ENCODE measurements around the gene NUP160.
"Not testable (repeated sequence)": the region's sequence is repeated elsewhere in the genome, so short reads cannot be mapped to it uniquely, and the experiment has no call there.

Gene NUP160

DNA sequence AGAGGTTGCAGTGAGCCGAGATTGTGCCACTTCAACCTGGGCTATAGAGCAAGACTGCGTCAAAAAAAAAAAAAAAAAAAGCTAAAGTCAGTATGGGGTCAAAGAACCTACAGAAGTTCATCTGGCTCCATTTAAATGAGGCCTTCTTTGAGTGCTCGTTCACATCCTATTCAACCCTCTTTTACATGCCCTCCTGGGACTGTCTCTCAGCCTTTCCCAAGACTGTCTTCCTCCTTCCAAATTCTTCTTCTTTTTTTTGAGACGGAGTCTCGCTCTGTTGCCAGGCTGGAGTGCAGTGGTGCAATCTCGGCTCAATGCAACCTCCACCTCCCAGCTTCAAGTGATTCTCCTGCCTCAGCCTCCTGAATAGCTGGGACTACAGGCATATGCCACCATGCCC is 18.7 kb upstream of the NUP160 start:
- H3K4me2 ChIP-seq (ENCODE audit: low read length); H4K5ac ChIP-seq (ENCODE audit: low read length); H2AK5ac ChIP-seq (ENCODE audit: low read length); H3K18ac ChIP-seq (ENCODE audit: low read length); H3K27me3 ChIP-seq (ENCODE audit: insufficient read depth, low read length, poor library complexity); H3K4me1 ChIP-seq (ENCODE audit: control insufficient read depth, low read depth, low read length); H3K4ac ChIP-seq (ENCODE audit: low read depth, low read length); H3K4me3 ChIP-seq (ENCODE audit: low read length); H3K27ac ChIP-seq (ENCODE audit: low read depth, low read length); H3K79me2 ChIP-seq (ENCODE audit: control insufficient read depth, insufficient read depth, low read length); H3K79me1 ChIP-seq (ENCODE audit: low read length); H3K56ac ChIP-seq (ENCODE audit: low read length); H4K8ac ChIP-seq (ENCODE audit: low read depth, low read length); H3K9ac ChIP-seq (ENCODE audit: low read length); H2BK5ac ChIP-seq (ENCODE audit: low read length); H3K36me3 ChIP-seq (ENCODE audit: control insufficient read depth, insufficient read depth, low read length); H3K23ac ChIP-seq (ENCODE audit: low read length); H2BK120ac ChIP-seq (ENCODE audit: low read depth, low read length); DNase-seq; H2BK15ac ChIP-seq (replicated peaks; ENCODE audit: low read depth): not testable (repeated sequence)
- no CpG with 5 or more reads among the region's 6 CpGs for WGBS (ENCODE audit: extremely low coverage, insufficient coverage, low lambda C conversion rate)

DNA sequence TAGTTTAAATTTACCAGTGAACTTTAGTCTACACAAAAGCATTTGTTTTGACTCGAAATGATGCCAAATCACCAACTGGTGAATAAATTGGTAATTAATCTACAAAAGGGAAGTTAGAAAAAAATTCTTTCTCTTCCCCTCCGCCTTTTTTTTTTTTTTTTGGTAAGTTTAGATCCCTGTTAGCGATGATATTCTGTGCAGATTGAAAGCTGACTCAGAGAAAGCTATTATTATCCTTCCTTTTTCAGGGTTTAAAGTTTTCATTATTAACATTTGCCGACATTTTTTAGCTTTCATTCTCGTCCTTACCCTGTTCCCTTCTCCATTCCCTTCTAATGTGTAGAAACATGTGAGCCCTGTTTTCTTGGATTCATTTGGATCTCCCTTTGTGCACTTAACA is 16.8 kb upstream of the NUP160 start:
- H2BK120ac ChIP-seq (ENCODE audit: low read depth, low read length) = no peak overlapping the region
- no peak overlapping the region for H4K5ac ChIP-seq (ENCODE audit: low read length)
- no peaks in the 10 kb centered on the region for H3K36me3 ChIP-seq (ENCODE audit: control insufficient read depth, insufficient read depth, low read length)
- H3K4me2 ChIP-seq (ENCODE audit: low read length) = no peak overlapping the region
- H3K56ac ChIP-seq (ENCODE audit: low read length) = no peak overlapping the region
- H4K8ac ChIP-seq (ENCODE audit: low read depth, low read length) = no peak overlapping the region
- H3K23ac ChIP-seq (ENCODE audit: low read length) = no peak overlapping the region
- no peaks in the 10 kb centered on the region for H3K27me3 ChIP-seq (ENCODE audit: insufficient read depth, low read length, poor library complexity)
- no peak overlapping the region for H3K4me3 ChIP-seq (ENCODE audit: low read length)
- no peak overlapping the region for H2AK5ac ChIP-seq (ENCODE audit: low read length)
- H2BK5ac ChIP-seq (ENCODE audit: low read length) = no peak overlapping the region
- no peak overlapping the region for H3K27ac ChIP-seq (ENCODE audit: low read depth, low read length)
- no peaks in the 10 kb centered on the region for H3K79me1 ChIP-seq (ENCODE audit: low read length)
- H3K9ac ChIP-seq (ENCODE audit: low read length) = no peak overlapping the region
- no peak overlapping the region for H3K4ac ChIP-seq (ENCODE audit: low read depth, low read length)
- no peaks in the 10 kb centered on the region for H3K79me2 ChIP-seq (ENCODE audit: control insufficient read depth, insufficient read depth, low read length)
- H3K18ac ChIP-seq (ENCODE audit: low read length) = no peak overlapping the region
- no peak overlapping the region for H2BK15ac ChIP-seq (replicated peaks; ENCODE audit: low read depth)
- no CpG with 5 or more reads among the region's 5 CpGs for WGBS (ENCODE audit: extremely low coverage, insufficient coverage, low lambda C conversion rate)
- no peak for DNase-seq
- H3K4me1 ChIP-seq (ENCODE audit: control insufficient read depth, low read depth, low read length) = no peaks in the 10 kb centered on the region

DNA sequence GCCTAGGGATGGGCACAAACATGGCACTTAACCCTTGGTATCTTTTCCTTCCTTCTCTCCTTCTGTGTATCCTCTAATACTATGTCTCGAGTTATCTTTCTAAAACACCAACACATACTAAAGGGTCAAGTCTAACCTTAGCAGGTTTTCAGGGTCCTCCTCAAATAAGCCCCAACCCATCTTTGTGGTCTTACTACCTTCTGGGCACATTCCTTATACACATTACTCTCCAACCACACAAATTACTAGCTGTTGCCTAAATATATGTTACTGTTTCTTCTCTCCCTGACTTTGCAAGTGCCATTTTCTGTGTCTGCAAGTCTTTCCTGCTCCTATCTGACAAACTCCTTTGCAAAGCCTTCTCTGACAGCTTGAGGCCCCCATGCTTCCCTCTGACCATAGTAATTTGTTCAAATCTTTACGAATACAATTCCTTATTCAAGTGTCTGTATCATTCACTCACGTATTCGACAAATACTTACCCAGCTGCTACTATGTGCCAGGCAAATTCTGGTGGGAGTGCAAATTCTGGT is 15.8 kb upstream of the NUP160 start:
- Histone ChIP-seq H2BK15ac (replicated peaks; ENCODE audit: low read depth) (no peak overlapping the region), H3K27ac (ENCODE audit: low read depth, low read length) (no peak overlapping the region), H4K5ac (ENCODE audit: low read length) (no peak overlapping the region), H3K18ac (ENCODE audit: low read length) (no peak overlapping the region), H2BK5ac (ENCODE audit: low read length) (no peak overlapping the region), H3K4me1 (ENCODE audit: control insufficient read depth, low read depth, low read length) (no peaks in the 10 kb centered on the region), H3K56ac (ENCODE audit: low read length) (no peak overlapping the region), H3K4ac (ENCODE audit: low read depth, low read length) (no peak overlapping the region), H3K27me3 (ENCODE audit: insufficient read depth, low read length, poor library complexity) (no peaks in the 10 kb centered on the region), H3K4me2 (ENCODE audit: low read length) (no peak overlapping the region), H2AK5ac (ENCODE audit: low read length) (no peak overlapping the region), H3K23ac (ENCODE audit: low read length) (no peak overlapping the region), H2BK120ac (ENCODE audit: low read depth, low read length) (no peak overlapping the region), H3K79me1 (ENCODE audit: low read length) (no peaks in the 10 kb centered on the region), H3K36me3 (ENCODE audit: control insufficient read depth, insufficient read depth, low read length) (no peaks in the 10 kb centered on the region), H3K9ac (ENCODE audit: low read length) (no peak overlapping the region), H3K79me2 (ENCODE audit: control insufficient read depth, insufficient read depth, low read length) (no peaks in the 10 kb centered on the region), H3K4me3 (ENCODE audit: low read length) (no peak overlapping the region), H4K8ac (ENCODE audit: low read depth, low read length) (no peak overlapping the region)
- DNase-seq = no peak
- WGBS (ENCODE audit: extremely low coverage, insufficient coverage, low lambda C conversion rate) = 100% methylated on average over 3 of the region's 4 CpGs

DNA sequence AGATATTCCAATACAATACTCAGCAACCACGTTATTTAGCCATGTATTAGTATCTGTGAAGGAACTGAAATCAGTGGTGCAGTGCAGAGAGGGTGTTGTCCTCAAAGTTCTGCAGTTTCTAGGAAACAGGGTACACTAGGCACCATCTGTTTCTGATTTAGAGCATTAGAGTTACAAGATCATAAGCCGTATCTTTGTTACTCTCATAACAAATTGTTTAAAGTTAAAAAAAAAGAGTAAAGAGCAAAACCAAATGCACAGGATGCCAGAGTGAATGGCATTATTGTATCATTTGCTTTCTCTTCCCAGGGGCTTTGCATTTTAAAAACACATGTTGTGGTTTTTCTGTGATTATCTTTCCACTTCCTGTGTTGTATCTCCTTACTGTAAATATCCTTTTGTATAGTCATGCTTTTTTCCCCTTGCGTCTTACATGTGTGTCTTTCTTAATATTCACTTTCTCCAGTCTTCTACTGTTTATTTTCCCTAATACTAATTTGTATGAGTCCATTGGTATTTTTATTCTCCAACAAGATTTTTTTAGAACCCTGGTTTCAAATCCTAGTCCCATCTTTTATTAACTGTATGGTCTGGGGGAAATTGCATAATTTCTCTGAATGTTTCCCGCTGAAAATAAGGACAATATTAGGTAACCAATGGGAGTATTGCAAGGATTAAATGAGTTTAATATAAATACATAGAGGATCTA is 15.2 kb upstream of the NUP160 start:
- H4K8ac ChIP-seq (ENCODE audit: low read depth, low read length) = no peak overlapping the region
- no peaks in the 10 kb centered on the region for H3K4me1 ChIP-seq (ENCODE audit: control insufficient read depth, low read depth, low read length)
- no peak overlapping the region for H3K4me3 ChIP-seq (ENCODE audit: low read length)
- H3K4me2 ChIP-seq (ENCODE audit: low read length) = no peak overlapping the region
- H3K18ac ChIP-seq (ENCODE audit: low read length) = no peak overlapping the region
- H2BK120ac ChIP-seq (ENCODE audit: low read depth, low read length) = no peak overlapping the region
- H3K79me1 ChIP-seq (ENCODE audit: low read length) = no peaks in the 10 kb centered on the region
- H3K79me2 ChIP-seq (ENCODE audit: control insufficient read depth, insufficient read depth, low read length) = no peaks in the 10 kb centered on the region
- no peak overlapping the region for H3K56ac ChIP-seq (ENCODE audit: low read length)
- no CpG with 5 or more reads among the region's 4 CpGs for WGBS (ENCODE audit: extremely low coverage, insufficient coverage, low lambda C conversion rate)
- H3K27me3 ChIP-seq (ENCODE audit: insufficient read depth, low read length, poor library complexity) = no peaks in the 10 kb centered on the region
- H3K9ac ChIP-seq (ENCODE audit: low read length) = no peak overlapping the region
- H3K27ac ChIP-seq (ENCODE audit: low read depth, low read length) = no peak overlapping the region
- DNase-seq = no peak
- no peak overlapping the region for H4K5ac ChIP-seq (ENCODE audit: low read length)
- no peak overlapping the region for H2BK15ac ChIP-seq (replicated peaks; ENCODE audit: low read depth)
- no peak overlapping the region for H2BK5ac ChIP-seq (ENCODE audit: low read length)
- H2AK5ac ChIP-seq (ENCODE audit: low read length) = no peak overlapping the region
- no peaks in the 10 kb centered on the region for H3K36me3 ChIP-seq (ENCODE audit: control insufficient read depth, insufficient read depth, low read length)
- H3K4ac ChIP-seq (ENCODE audit: low read depth, low read length) = no peak overlapping the region
- no peak overlapping the region for H3K23ac ChIP-seq (ENCODE audit: low read length)

DNA sequence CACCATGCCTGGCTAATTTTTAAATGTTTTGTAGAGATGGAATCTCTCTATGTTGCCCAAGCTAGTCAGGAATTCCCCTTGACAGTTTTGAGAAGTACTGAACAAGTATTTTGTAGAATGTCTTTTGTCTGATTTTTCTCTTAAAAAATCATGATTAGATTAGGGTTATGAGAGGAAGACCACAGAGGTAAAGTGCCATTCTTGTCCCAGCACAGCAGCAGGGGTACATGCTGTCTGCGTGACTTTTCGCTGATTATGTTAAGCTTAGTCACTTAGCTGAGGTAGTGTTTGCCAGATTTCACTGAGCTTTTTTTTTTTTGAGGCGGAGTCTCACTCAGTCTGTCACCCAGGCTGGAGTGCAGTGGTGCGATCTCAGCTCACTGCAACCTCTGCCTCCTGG is 13.6 kb upstream of the NUP160 start:
- Histone ChIP-seq H3K4ac (ENCODE audit: low read depth, low read length) (no peak overlapping the region), H3K27ac (ENCODE audit: low read depth, low read length) (no peak overlapping the region), H3K9ac (ENCODE audit: low read length) (no peak overlapping the region), H3K56ac (ENCODE audit: low read length) (no peak overlapping the region), H3K79me1 (ENCODE audit: low read length) (no peaks in the 10 kb centered on the region), H4K8ac (ENCODE audit: low read depth, low read length) (no peak overlapping the region), H3K27me3 (ENCODE audit: insufficient read depth, low read length, poor library complexity) (no peaks in the 10 kb centered on the region), H2BK5ac (ENCODE audit: low read length) (no peak overlapping the region), H3K4me2 (ENCODE audit: low read length) (no peak overlapping the region), H3K79me2 (ENCODE audit: control insufficient read depth, insufficient read depth, low read length) (no peaks in the 10 kb centered on the region), H3K36me3 (ENCODE audit: control insufficient read depth, insufficient read depth, low read length) (no peaks in the 10 kb centered on the region), H3K4me3 (ENCODE audit: low read length) (no peak overlapping the region), H4K5ac (ENCODE audit: low read length) (no peak overlapping the region), H2BK15ac (replicated peaks; ENCODE audit: low read depth) (no peak overlapping the region), H2AK5ac (ENCODE audit: low read length) (no peak overlapping the region), H3K4me1 (ENCODE audit: control insufficient read depth, low read depth, low read length) (no peaks in the 10 kb centered on the region), H3K18ac (ENCODE audit: low read length) (no peak overlapping the region), H2BK120ac (ENCODE audit: low read depth, low read length) (no peak overlapping the region), H3K23ac (ENCODE audit: low read length) (no peak overlapping the region)
- WGBS (ENCODE audit: extremely low coverage, insufficient coverage, low lambda C conversion rate) = no CpG with 5 or more reads among the region's 4 CpGs
- no peak for DNase-seq

DNA sequence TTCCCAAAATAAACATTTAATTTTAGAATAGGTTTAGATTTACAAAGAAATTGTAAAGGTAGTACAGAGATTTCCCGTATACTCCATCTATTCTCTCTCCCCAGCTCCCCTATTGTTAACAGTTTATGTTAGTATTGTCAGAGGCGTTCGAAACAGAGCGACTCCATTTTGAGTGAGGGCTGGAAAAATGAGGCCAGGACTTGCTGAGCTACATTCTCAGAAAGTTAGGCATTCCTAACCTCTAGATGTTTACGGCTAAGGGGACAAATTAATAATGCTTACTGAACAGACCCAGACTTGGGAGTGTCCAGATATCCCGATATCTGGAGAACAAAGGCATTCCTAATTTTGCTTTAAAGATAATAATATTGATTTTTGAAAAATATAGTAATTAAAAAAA is 12.4 kb upstream of the NUP160 start:
- H3K56ac ChIP-seq (ENCODE audit: low read length) = no peak overlapping the region
- H3K4ac ChIP-seq (ENCODE audit: low read depth, low read length) = peak overlapping the region; percentile 16
- H3K23ac ChIP-seq (ENCODE audit: low read length) = no peak overlapping the region
- H2BK120ac ChIP-seq (ENCODE audit: low read depth, low read length) = no peak overlapping the region
- H3K4me2 ChIP-seq (ENCODE audit: low read length) = no peak overlapping the region
- H3K4me1 ChIP-seq (ENCODE audit: control insufficient read depth, low read depth, low read length) = no peaks in the 10 kb centered on the region
- no peaks in the 10 kb centered on the region for H3K79me2 ChIP-seq (ENCODE audit: control insufficient read depth, insufficient read depth, low read length)
- H4K8ac ChIP-seq (ENCODE audit: low read depth, low read length) = no peak overlapping the region
- H3K27me3 ChIP-seq (ENCODE audit: insufficient read depth, low read length, poor library complexity) = no peaks in the 10 kb centered on the region
- H2BK15ac ChIP-seq (replicated peaks; ENCODE audit: low read depth) = no peak overlapping the region
- WGBS (ENCODE audit: extremely low coverage, insufficient coverage, low lambda C conversion rate) = no CpG with 5 or more reads among the region's 6 CpGs
- no peak overlapping the region for H2BK5ac ChIP-seq (ENCODE audit: low read length)
- no peak overlapping the region for H3K18ac ChIP-seq (ENCODE audit: low read length)
- H3K9ac ChIP-seq (ENCODE audit: low read length) = no peak overlapping the region
- no peaks in the 10 kb centered on the region for H3K36me3 ChIP-seq (ENCODE audit: control insufficient read depth, insufficient read depth, low read length)
- H4K5ac ChIP-seq (ENCODE audit: low read length) = no peak overlapping the region
- H3K4me3 ChIP-seq (ENCODE audit: low read length) = no peak overlapping the region
- H2AK5ac ChIP-seq (ENCODE audit: low read length) = no peak overlapping the region
- no peaks in the 10 kb centered on the region for H3K79me1 ChIP-seq (ENCODE audit: low read length)
- no peak for DNase-seq
- H3K27ac ChIP-seq (ENCODE audit: low read depth, low read length) = no peak overlapping the region
